Measurements from ENCODE around the gene SGMS2. TPM values are rescaled to one million over a fixed set of nuclear protein-coding genes. Genes with fewer than 3 reads are reported as not detected.

Gene SGMS2
- total and polyA plus RNA-seq, 12 donors: 2.3 to 36.9 (median 25.2) TPM

GRCh38 chr4:107791902-107792301 is 32.8 kb upstream of the SGMS2 start:
- DNase-seq (no peak), ATAC-seq (no peak)
- H3K27ac ChIP-seq: no peak overlapping the region
- peaks cover 0 to 7% (median 0%) of the 10 kb centered on the region in 7 donors for H3K27me3 ChIP-seq
- no peaks in the 10 kb centered on the region for H3K4me1 ChIP-seq
- WGBS, 2 donors: 73 to 75% methylated on average over 3 of the region's 3 CpGs
- peaks cover 0 to 18% (median 0%) of the 10 kb centered on the region in 11 donors for H3K9me3 ChIP-seq
- no peaks in the 10 kb centered on the region for H3K36me3 ChIP-seq
- intact Hi-C loops (cut with DNase I): no loop called here
- TF ChIP-seq CTCF (IDR thresholded peaks at IDR 0.05): no peak
- H3K4me3 ChIP-seq: no peak overlapping the region

- no peak overlapping the region for H3K27ac ChIP-seq
- no peaks in the 10 kb centered on the region for H3K4me1 ChIP-seq
- no peak overlapping the region for H3K4me3 ChIP-seq
- H3K36me3 ChIP-seq: no peaks in the 10 kb centered on the region
- TF ChIP-seq CTCF (IDR thresholded peaks at IDR 0.05): no peak
- ATAC-seq (no peak), DNase-seq (no peak)
- WGBS, 2 donors: 70 to 77% methylated on average over 2 of the region's 2 CpGs
- intact Hi-C loops (cut with DNase I): no loop called here
- H3K27me3 ChIP-seq: peaks cover 0 to 7% (median 0%) of the 10 kb centered on the region in 7 donors
- peaks cover 0 to 10% (median 0%) of the 10 kb centered on the region in 11 donors for H3K9me3 ChIP-seq
Observed at GRCh38 chr4:107792711-107793110, 32.0 kb upstream of the SGMS2 start.

GRCh38 chr4:107793996-107794395 is 30.7 kb upstream of the SGMS2 start:
- H3K27me3 ChIP-seq: peaks cover 0 to 7% (median 0%) of the 10 kb centered on the region in 7 donors
- intact Hi-C loops (cut with DNase I): no loop called here
- no peak for TF ChIP-seq CTCF (IDR thresholded peaks at IDR 0.05)
- ATAC-seq (no peak), DNase-seq (no peak)
- H3K9me3 ChIP-seq: no peaks in the 10 kb centered on the region
- no peaks in the 10 kb centered on the region for H3K36me3 ChIP-seq
- 74 to 79% methylated on average over 2 of the region's 2 CpGs for WGBS, 2 donors
- H3K4me3 ChIP-seq: no peak overlapping the region
- H3K27ac ChIP-seq: no peak overlapping the region
- H3K4me1 ChIP-seq: no peaks in the 10 kb centered on the region

GRCh38 chr4:107799669-107800450 is 24.9 kb upstream of the SGMS2 start:
- DNase-seq (no peak), ATAC-seq (peak in 4 of 8 donors; percentile 42 to 69 (median 58))
- Histone ChIP-seq H3K4me1 (peaks cover 0 to 10% (median 0%) of the 10 kb centered on the region in 9 donors), H3K4me3 (peak overlapping the region in 7 of 10 donors; percentile 3 to 41 (median 23)), H3K9me3 (no peaks in the 10 kb centered on the region), H3K27me3 (peaks cover 0 to 5% (median 0%) of the 10 kb centered on the region in 7 donors), H3K36me3 (no peaks in the 10 kb centered on the region), H3K27ac (peak overlapping the region in 1 of 10 donors; percentile 54)
- intact Hi-C loops (cut with DNase I): no loop called here
- no peak for TF ChIP-seq CTCF (IDR thresholded peaks at IDR 0.05)
- WGBS, 2 donors: 49 to 56% methylated on average over 10 of the region's 10 CpGs

Data from heart right ventricle (tissue), 16 donors.